ENCODE measurements around the gene TOM1L1. TPM values are rescaled to one million over a fixed set of nuclear protein-coding genes. Genes with fewer than 3 reads are reported as not detected.

TOM1L1 gene
- total RNA-seq, 1 donor from 2014 or later, result 16.7 TPM

GRCh38 chr17:54948380-54948779, 47.7 kb downstream of the TOM1L1 start:
- no peaks in the 10 kb centered on the region for H3K4me1 Mint-ChIP-seq (ENCODE audit: unreplicated experiment)
- no peaks in the 10 kb centered on the region for H3K36me3 Mint-ChIP-seq (ENCODE audit: low read depth, unreplicated experiment)
- no peak overlapping the region for H3K27ac Mint-ChIP-seq (ENCODE audit: unreplicated experiment)
- no peak overlapping the region for H3K4me3 Mint-ChIP-seq (ENCODE audit: unreplicated experiment)
- DNase-seq (ENCODE audit: low spot score), result no peak
- H3K9me3 Mint-ChIP-seq (ENCODE audit: unreplicated experiment), result no peaks in the 10 kb centered on the region
- H3K27me3 Mint-ChIP-seq (ENCODE audit: unreplicated experiment), result no peaks in the 10 kb centered on the region
- TF ChIP-seq CTCF (IDR thresholded peaks at IDR 0.05; ENCODE audit: unreplicated experiment), result no peak

GRCh38 chr17:54950116-54950515, 49.5 kb downstream of the TOM1L1 start:
- Mint-ChIP-seq H3K27me3 (ENCODE audit: unreplicated experiment) (no peaks in the 10 kb centered on the region), H3K9me3 (ENCODE audit: unreplicated experiment) (no peaks in the 10 kb centered on the region), H3K27ac (ENCODE audit: unreplicated experiment) (no peak overlapping the region), H3K4me1 (ENCODE audit: unreplicated experiment) (no peaks in the 10 kb centered on the region), H3K4me3 (ENCODE audit: unreplicated experiment) (no peak overlapping the region), H3K36me3 (ENCODE audit: low read depth, unreplicated experiment) (no peaks in the 10 kb centered on the region)
- TF ChIP-seq CTCF (IDR thresholded peaks at IDR 0.05; ENCODE audit: unreplicated experiment), result no peak
- no peak for DNase-seq (ENCODE audit: low spot score)

GRCh38 chr17:54951286-54951685, 50.6 kb downstream of the TOM1L1 start:
- Mint-ChIP-seq H3K36me3 (ENCODE audit: low read depth, unreplicated experiment) (no peaks in the 10 kb centered on the region), H3K4me3 (ENCODE audit: unreplicated experiment) (no peak overlapping the region), H3K9me3 (ENCODE audit: unreplicated experiment) (no peaks in the 10 kb centered on the region), H3K27ac (ENCODE audit: unreplicated experiment) (no peak overlapping the region), H3K4me1 (ENCODE audit: unreplicated experiment) (no peaks in the 10 kb centered on the region), H3K27me3 (ENCODE audit: unreplicated experiment) (no peaks in the 10 kb centered on the region)
- TF ChIP-seq CTCF (IDR thresholded peaks at IDR 0.05; ENCODE audit: unreplicated experiment), result no peak
- DNase-seq (ENCODE audit: low spot score), result no peak

- H3K27me3 Mint-ChIP-seq (ENCODE audit: unreplicated experiment), result no peaks in the 10 kb centered on the region
Observed at GRCh38 chr17:54956791-54957190, 56.1 kb downstream of the TOM1L1 start.

More at GRCh38 chr17:54956791-54957190, 56.1 kb downstream of the TOM1L1 start:
- Mint-ChIP-seq H3K9me3 (ENCODE audit: unreplicated experiment) (no peaks in the 10 kb centered on the region), H3K4me3 (ENCODE audit: unreplicated experiment) (no peak overlapping the region), H3K27ac (ENCODE audit: unreplicated experiment) (no peak overlapping the region), H3K36me3 (ENCODE audit: low read depth, unreplicated experiment) (peaks cover 13% of the 10 kb centered on the region), H3K4me1 (ENCODE audit: unreplicated experiment) (no peaks in the 10 kb centered on the region)
- no peak for TF ChIP-seq CTCF (IDR thresholded peaks at IDR 0.05; ENCODE audit: unreplicated experiment)
- DNase-seq (ENCODE audit: low spot score), result no peak

Data from endothelial cell (in vitro differentiated cells).